Esophagus (tissue), 2 donors: ENCODE data around the gene IGSF5. TPM values are rescaled to one million over a fixed set of nuclear protein-coding genes. Genes with fewer than 3 reads are reported as not detected.

Source experiments
- H3K27ac ChIP-seq, 2 donors: one replicate each; pipeline ENCODE4 v1.5.1; 2013; ENCODE audit warnings: low read depth in 2 of 2, mild to moderate bottlenecking in 2 of 2, inconsistent platforms in 1 of 2, low read length in 1 of 2, moderate library complexity in 1 of 2
- H3K27me3 ChIP-seq, 2 donors: one replicate each; pipeline ENCODE4 v1.6.1; 2013; ENCODE audit warnings: low read length in 2 of 2, control low read depth in 1 of 2, mild to moderate bottlenecking in 1 of 2; ENCODE audit not compliant: insufficient read depth in 2 of 2, control insufficient read depth in 1 of 2
- H3K36me3 ChIP-seq, 2 donors: one replicate each; pipeline ENCODE4 v1.6.1; 2013; ENCODE audit warnings: low read length in 1 of 2; ENCODE audit not compliant: control insufficient read depth in 2 of 2, insufficient read depth in 2 of 2
- H3K4me1 ChIP-seq, 2 donors: one replicate each; pipeline ENCODE4 v1.6.1; 2013; ENCODE audit warnings: low read length in 1 of 2; ENCODE audit not compliant: control insufficient read depth in 2 of 2, insufficient read depth in 2 of 2
- H3K4me3 ChIP-seq, 2 donors: one replicate each; pipeline ENCODE4 v1.5.1; 2013; ENCODE audit warnings: low read length in 2 of 2, mild to moderate bottlenecking in 2 of 2, low read depth in 1 of 2, moderate library complexity in 1 of 2
- H3K9me3 ChIP-seq, 2 donors: one replicate each; pipeline ENCODE4 v1.6.1; 2013; ENCODE audit warnings: mild to moderate bottlenecking in 2 of 2, low read depth in 1 of 2, low read length in 1 of 2, moderate library complexity in 1 of 2; ENCODE audit not compliant: control insufficient read depth in 2 of 2, insufficient read depth in 1 of 2
- WGBS, 2 donors: extraction: QIAGEN DNeasy Blood & Tissue Kit; methylation state at CpG; one replicate each; pipeline ENCODE4 v1.1.7; 2013; 5-methylcytosine and 5-hydroxymethylcytosine counted together
- polyA plus RNA-seq, 2 donors: library from polyadenylated mRNA; stranded (reverse); fragments of 200-250 nt; gene quantifications; one replicate each; pipeline ENCODE4 v1.2.3, GENCODE V29; 2013
- donor health status: healthy with polysubstance abuse.
- donor health status: Bipolar disorder and iron deficiency.

IGSF5 gene
- polyA plus RNA-seq, 2 donors = not detected

GRCh38 chr21:39713905-39714304 is 31.1 kb upstream of the IGSF5 start:
- no peaks in the 10 kb centered on the region for H3K4me1 ChIP-seq
- no peak overlapping the region for H3K4me3 ChIP-seq
- 84 to 85% methylated on average over 7 of the region's 7 CpGs for WGBS, 2 donors
- no peaks in the 10 kb centered on the region for H3K27me3 ChIP-seq
- no peaks in the 10 kb centered on the region for H3K36me3 ChIP-seq
- H3K9me3 ChIP-seq = no peaks in the 10 kb centered on the region
- H3K27ac ChIP-seq = no peak overlapping the region

- Histone ChIP-seq H3K9me3 (no peaks in the 10 kb centered on the region), H3K4me3 (no peak overlapping the region), H3K27ac (no peak overlapping the region), H3K27me3 (no peaks in the 10 kb centered on the region), H3K36me3 (no peaks in the 10 kb centered on the region), H3K4me1 (no peaks in the 10 kb centered on the region)
- WGBS, 2 donors = 82% methylated on average over 1 of the region's 1 CpG
Measured at GRCh38 chr21:39714331-39714730, 30.7 kb upstream of the IGSF5 start.

- Histone ChIP-seq H3K9me3 (no peaks in the 10 kb centered on the region), H3K27ac (no peak overlapping the region), H3K27me3 (no peaks in the 10 kb centered on the region), H3K4me3 (no peak overlapping the region), H3K4me1 (no peaks in the 10 kb centered on the region), H3K36me3 (no peaks in the 10 kb centered on the region)
- WGBS, 2 donors = 29 to 31% methylated on average over 10 of the region's 10 CpGs
Measured at GRCh38 chr21:39715804-39716397, 29.1 kb upstream of the IGSF5 start.

GRCh38 chr21:39720126-39720778 is 24.7 kb upstream of the IGSF5 start:
- peaks cover 3 to 5% of the 10 kb centered on the region in 2 donors for H3K9me3 ChIP-seq
- H3K27ac ChIP-seq = no peak overlapping the region
- no peaks in the 10 kb centered on the region for H3K4me1 ChIP-seq
- no peaks in the 10 kb centered on the region for H3K36me3 ChIP-seq
- H3K27me3 ChIP-seq = peaks cover 0 to 3% of the 10 kb centered on the region in 2 donors
- no peak overlapping the region for H3K4me3 ChIP-seq
- WGBS, 2 donors = 78 to 79% methylated on average over 5 of the region's 5 CpGs

- Histone ChIP-seq H3K27me3 (peaks cover 0 to 3% of the 10 kb centered on the region in 2 donors), H3K36me3 (no peaks in the 10 kb centered on the region), H3K4me1 (no peaks in the 10 kb centered on the region), H3K4me3 (no peak overlapping the region), H3K9me3 (peaks cover 3 to 5% of the 10 kb centered on the region in 2 donors), H3K27ac (no peak overlapping the region)
- WGBS, 2 donors = 81 to 90% methylated on average over 1 of the region's 1 CpG
Measured at GRCh38 chr21:39721885-39722284, 23.1 kb upstream of the IGSF5 start.

- Histone ChIP-seq H3K4me1 (no peaks in the 10 kb centered on the region), H3K9me3 (peaks cover 3 to 5% of the 10 kb centered on the region in 2 donors), H3K27me3 (peaks cover 0 to 3% of the 10 kb centered on the region in 2 donors), H3K36me3 (no peaks in the 10 kb centered on the region), H3K4me3 (no peak overlapping the region), H3K27ac (no peak overlapping the region)
- 70 to 71% methylated on average over 5 of the region's 5 CpGs for WGBS, 2 donors
Measured at GRCh38 chr21:39724944-39725343, 20.0 kb upstream of the IGSF5 start.

- H3K9me3 ChIP-seq = peaks cover 3 to 5% of the 10 kb centered on the region in 2 donors
- H3K27ac ChIP-seq = no peak overlapping the region
- H3K4me1 ChIP-seq = no peaks in the 10 kb centered on the region
- 86 to 93% methylated on average over 7 of the region's 7 CpGs for WGBS, 2 donors
- H3K36me3 ChIP-seq = no peaks in the 10 kb centered on the region
- no peak overlapping the region for H3K4me3 ChIP-seq
- H3K27me3 ChIP-seq = peaks cover 0 to 3% of the 10 kb centered on the region in 2 donors
Measured at GRCh38 chr21:39726133-39726532, 18.9 kb upstream of the IGSF5 start.

GRCh38 chr21:39727401-39728120 is 17.4 kb upstream of the IGSF5 start:
- H3K4me3 ChIP-seq = no peak overlapping the region
- H3K27me3 ChIP-seq = peaks cover 0 to 3% of the 10 kb centered on the region in 2 donors
- peaks cover 5% of the 10 kb centered on the region in 2 donors for H3K9me3 ChIP-seq
- no peak overlapping the region for H3K27ac ChIP-seq
- no peaks in the 10 kb centered on the region for H3K4me1 ChIP-seq
- WGBS, 2 donors = 83 to 86% methylated on average over 15 of the region's 15 CpGs
- no peaks in the 10 kb centered on the region for H3K36me3 ChIP-seq

GRCh38 chr21:39728341-39728740 is 16.6 kb upstream of the IGSF5 start:
- 90 to 94% methylated on average over 6 of the region's 6 CpGs for WGBS, 2 donors
- no peaks in the 10 kb centered on the region for H3K4me1 ChIP-seq
- H3K9me3 ChIP-seq = peaks cover 0 to 3% of the 10 kb centered on the region in 2 donors
- H3K4me3 ChIP-seq = no peak overlapping the region
- no peak overlapping the region for H3K27ac ChIP-seq
- H3K36me3 ChIP-seq = no peaks in the 10 kb centered on the region
- no peaks in the 10 kb centered on the region for H3K27me3 ChIP-seq
